ENCODE data around the gene INSRR.

The INSRR gene

GRCh38 chr1:156804026-156804425, 54.9 kb downstream of the INSRR start:
- H3K27ac ChIP-seq = no peak overlapping the region
- TF ChIP-seq CTCF (conservative IDR thresholded peaks at IDR 0.05) = no peak

GRCh38 chr1:156803086-156803851, 55.6 kb downstream of the INSRR start:
- no peak overlapping the region for H3K27ac ChIP-seq
- TF ChIP-seq CTCF (conservative IDR thresholded peaks at IDR 0.05) = no peak

- no peak for TF ChIP-seq CTCF (conservative IDR thresholded peaks at IDR 0.05)
- no peak overlapping the region for H3K27ac ChIP-seq
Measured at GRCh38 chr1:156802421-156802935, 56.4 kb downstream of the INSRR start.

GRCh38 chr1:156801409-156802121, 57.4 kb downstream of the INSRR start:
- TF ChIP-seq CTCF (conservative IDR thresholded peaks at IDR 0.05) = no peak
- no peak overlapping the region for H3K27ac ChIP-seq

GRCh38 chr1:156797212-156797871, 61.6 kb downstream of the INSRR start:
- no peak overlapping the region for H3K27ac ChIP-seq
- TF ChIP-seq CTCF (conservative IDR thresholded peaks at IDR 0.05) = peak; percentile 86

- TF ChIP-seq CTCF (conservative IDR thresholded peaks at IDR 0.05) = no peak
- no peak overlapping the region for H3K27ac ChIP-seq
Measured at GRCh38 chr1:156796340-156797097, 62.4 kb downstream of the INSRR start.
